22Rv1 (cell line): Measurements from ENCODE around the gene KCNH4.
A peak's percentile ranks its signal among the peaks of the same experiment; 100 is the strongest.

Experiments used
- CTCF ChIP-seq: fragments of 450-650 bp; IDR thresholded peaks from 2 replicates; pipeline ENCODE4 v1.5.1; 2017; ENCODE audit warnings: mild to moderate bottlenecking
- ZFX ChIP-seq: fragments of 450-650 bp; IDR thresholded peaks from 2 replicates; pipeline ENCODE4 v1.6.1; 2017; ENCODE audit warnings: antibody characterized with exemption, borderline replicate concordance

- TF ChIP-seq CTCF, result peak; percentile 85
- TF ChIP-seq ZFX, result no peak
Observed at GRCh38 chr17:42163113-42163512, 17.8 kb downstream of the KCNH4 start.
